ENCODE measurements around the gene FARS2. TPM values are rescaled to one million over a fixed set of nuclear protein-coding genes. Genes with fewer than 3 reads are reported as not detected.

FARS2 gene
- total RNA-seq, 1 experiment from 2014 or later, result 15.0 TPM

GRCh38 chr6:5590187-5590586 is 328.9 kb downstream of the FARS2 start:
- ATAC-seq (no peak), DNase-seq (ENCODE audit: low spot score) (no peak)
- Mint-ChIP-seq H3K4me1 (0 out of 2 replicates have a peak, but pooled peaks cover 3% of the 10 kb centered on the region), H3K27ac (no peak overlapping the region), H3K27me3 (ENCODE audit: low read depth) (no peaks in the 10 kb centered on the region), H3K9me3 (peaks cover 15% of the 10 kb centered on the region), H3K4me3 (no peak overlapping the region), H3K36me3 (peaks cover 11% of the 10 kb centered on the region)
- ChIA-PET POLR2A (no interaction called here), CTCF (interaction anchor here (1.2 kb wide), 1 partner anchor 541 kb away, joined by 4 read pairs; no protein-coding TSS in a partner anchor)
- TF ChIP-seq RELA (CRISPR knock-in tag; IDR thresholded peaks at IDR 0.05; ENCODE audit: borderline replicate concordance) (no peak), ZSCAN18 (CRISPR knock-in tag; IDR thresholded peaks at IDR 0.05) (no peak), ETV6 (CRISPR knock-in tag; IDR thresholded peaks at IDR 0.05) (no peak), GABPB1 (CRISPR knock-in tag; IDR thresholded peaks at IDR 0.05) (no peak), GRHL2 (CRISPR knock-in tag; IDR thresholded peaks at IDR 0.05; ENCODE audit: insufficient replicate concordance, severe bottlenecking) (no peak), ZNF281 (CRISPR knock-in tag; IDR thresholded peaks at IDR 0.05) (no peak), ESRRA (CRISPR knock-in tag; IDR thresholded peaks at IDR 0.05; ENCODE audit: borderline replicate concordance) (no peak)

- no peak overlapping the region for H3K4me3 Mint-ChIP-seq
- no peak overlapping the region for H3K27ac Mint-ChIP-seq
- 0 out of 2 replicates have a peak, but pooled peaks cover 3% of the 10 kb centered on the region for H3K4me1 Mint-ChIP-seq
- no peaks in the 10 kb centered on the region for H3K9me3 Mint-ChIP-seq
- no peak for DNase-seq (ENCODE audit: low spot score)
- no peak for ATAC-seq
- ChIA-PET CTCF (no interaction called here), POLR2A (no interaction called here)
- no peaks in the 10 kb centered on the region for H3K36me3 Mint-ChIP-seq
- no peaks in the 10 kb centered on the region for H3K27me3 Mint-ChIP-seq (ENCODE audit: low read depth)
- TF ChIP-seq ZNF138 (CRISPR knock-in tag; conservative IDR thresholded peaks at IDR 0.05) (no peak), GTF2I (CRISPR knock-in tag; conservative IDR thresholded peaks at IDR 0.05) (no peak), MXD4 (CRISPR knock-in tag; IDR thresholded peaks at IDR 0.05; ENCODE audit: borderline replicate concordance) (no peak), CTCF (IDR thresholded peaks at IDR 0.05) (no peak), MAX (CRISPR knock-in tag; IDR thresholded peaks at IDR 0.05) (no peak), ZNF425 (CRISPR knock-in tag; conservative IDR thresholded peaks at IDR 0.05) (no peak), ATF1 (CRISPR knock-in tag; IDR thresholded peaks at IDR 0.05) (no peak), ZNF416 (CRISPR knock-in tag; IDR thresholded peaks at IDR 0.05) (no peak), PRDM15 (CRISPR knock-in tag; IDR thresholded peaks at IDR 0.05) (no peak), ZNF219 (CRISPR knock-in tag; IDR thresholded peaks at IDR 0.05; ENCODE audit: borderline replicate concordance) (no peak), E2F1 (CRISPR knock-in tag; IDR thresholded peaks at IDR 0.05) (no peak)
Observed at GRCh38 chr6:5592886-5593519, 331.7 kb downstream of the FARS2 start.

Measured in WTC11 (cell line).